Femur (tissue), 1 donor: ENCODE measurements around the gene FOLR2.

Experiments used
- DNase-seq: peaks from one replicate; pipeline ENCODE4 v3.0.0-alpha.2; 2017

Gene FOLR2

GRCh38 chr11:72208281-72208680 lies 8.3 kb upstream of the FOLR2 start:
- no peak for DNase-seq

- DNase-seq, result no peak
Measured at GRCh38 chr11:72209101-72209500, 7.5 kb upstream of the FOLR2 start.

GRCh38 chr11:72217841-72218240 lies 1.2 kb downstream of the FOLR2 start:
- DNase-seq, result no peak

GRCh38 chr11:72218251-72218745 lies 1.7 kb downstream of the FOLR2 start:
- DNase-seq, result no peak

- no peak for DNase-seq
Measured at GRCh38 chr11:72220696-72221363, 4.2 kb downstream of the FOLR2 start.

- DNase-seq, result peak; percentile 32
Measured at GRCh38 chr11:72221386-72222075, 4.9 kb downstream of the FOLR2 start.

GRCh38 chr11:72222106-72222891 lies 5.7 kb downstream of the FOLR2 start:
- DNase-seq, result peak; percentile 28

GRCh38 chr11:72222907-72223614 lies 6.5 kb downstream of the FOLR2 start:
- peak; percentile 96 for DNase-seq

- DNase-seq, result peak; percentile 88
Measured at GRCh38 chr11:72223615-72224563, 7.3 kb downstream of the FOLR2 start.

GRCh38 chr11:72224564-72225410 lies 8.2 kb downstream of the FOLR2 start, which contains the start of gene INPPL1:
INPPL1 (plus strand) TSS chr11:72224767; CDS start chr11:72224985, 218 bp downstream.
- DNase-seq, result peak; percentile 66

- no peak for DNase-seq
Measured at GRCh38 chr11:72225411-72225951, 8.9 kb downstream of the FOLR2 start.

GRCh38 chr11:72226701-72227100 lies 10.1 kb downstream of the FOLR2 start:
- no peak for DNase-seq

- DNase-seq, result peak; percentile 86
Measured at GRCh38 chr11:72227316-72228228, 11.0 kb downstream of the FOLR2 start.

GRCh38 chr11:72228229-72228843 lies 11.7 kb downstream of the FOLR2 start:
- DNase-seq, result no peak

GRCh38 chr11:72228844-72229231 lies 12.2 kb downstream of the FOLR2 start:
- DNase-seq, result no peak

GRCh38 chr11:72229336-72229924 lies 12.8 kb downstream of the FOLR2 start:
- DNase-seq, result no peak

GRCh38 chr11:72229925-72230763 lies 13.6 kb downstream of the FOLR2 start:
- DNase-seq, result no peak
